DOHH2 (cell line): ENCODE measurements around the gene C1QTNF12.

Experiments
- H3F3A ChIP-seq: fragments of 200-600 bp; sonication (generic), shearing (Covaris generic); 2 replicates; pipeline ENCODE4 v1.6.0; 2016; ENCODE audit warnings: antibody characterized with exemption, mild to moderate bottlenecking; ENCODE audit not compliant: control insufficient read depth, insufficient read depth
- H3K27ac ChIP-seq: fragments of 200-600 bp; sonication (generic); 2 replicates; pipeline ENCODE4 v1.5.1; 2014; ENCODE audit warnings: low read depth, mild to moderate bottlenecking, low read length, moderate library complexity
- H3K27me3 ChIP-seq: fragments of 200-600 bp; sonication (generic); 2 replicates; pipeline ENCODE4 v1.6.1; 2014; ENCODE audit warnings: mild to moderate bottlenecking, low read length, mixed read lengths; ENCODE audit not compliant: control insufficient read depth
- H3K36me3 ChIP-seq: fragments of 200-600 bp; sonication (generic); 2 replicates; pipeline ENCODE4 v1.6.1; 2014; ENCODE audit warnings: mild to moderate bottlenecking, low read length, moderate library complexity, mixed read lengths; ENCODE audit not compliant: control insufficient read depth
- H3K4me1 ChIP-seq: fragments of 200-600 bp; sonication (generic); 2 replicates; pipeline ENCODE4 v1.6.1; 2014; ENCODE audit warnings: mild to moderate bottlenecking, low read length, mixed read lengths; ENCODE audit not compliant: control insufficient read depth
- H3K4me2 ChIP-seq: fragments of 200-600 bp; sonication (generic); 2 replicates; pipeline ENCODE4 v1.6.0; 2014; ENCODE audit warnings: mild to moderate bottlenecking, low read length, moderate library complexity
- H3K4me3 ChIP-seq: fragments of 200-600 bp; sonication (generic); 2 replicates; pipeline ENCODE4 v1.5.1; 2014; ENCODE audit warnings: mild to moderate bottlenecking, low read length, mixed read lengths
- H3K79me2 ChIP-seq: fragments of 200-600 bp; sonication (generic); 2 replicates; pipeline ENCODE4 v1.6.1; 2014; ENCODE audit warnings: mild to moderate bottlenecking, low read length, mixed read lengths; ENCODE audit not compliant: control insufficient read depth
- H3K9me2 ChIP-seq: fragments of 200-600 bp; sonication (generic); replicated peaks from 2 replicates; pipeline ENCODE4 v1.6.1; 2014; ENCODE audit warnings: mild to moderate bottlenecking, low read length, mixed read lengths; ENCODE audit not compliant: control insufficient read depth
- H3K9me3 ChIP-seq: fragments of 200-600 bp; sonication (generic); 2 replicates; pipeline ENCODE4 v1.6.1; 2014; ENCODE audit warnings: antibody characterized with exemption, low read length, mixed read lengths; ENCODE audit not compliant: control insufficient read depth, insufficient read depth
- H4K20me1 ChIP-seq: fragments of 200-600 bp; sonication (generic); 2 replicates; pipeline ENCODE4 v1.6.0; 2014; ENCODE audit warnings: low read depth, mild to moderate bottlenecking, antibody characterized with exemption, low read length, moderate library complexity; ENCODE audit not compliant: control insufficient read depth, insufficient read depth
- EZH2phosphoT487 ChIP-seq: fragments of 200-600 bp; sonication (generic); IDR thresholded peaks from 2 replicates; pipeline ENCODE4 v1.6.1; 2017; ENCODE audit warnings: borderline replicate concordance, mild to moderate bottlenecking, antibody characterized with exemption, low read length, moderate library complexity, mixed read lengths
- TF ChIP-seq, protein P1 (sequence below): fragments of 200-600 bp; sonication (generic); IDR thresholded peaks from one replicate; pipeline ENCODE4 v1.5.1; 2014; ENCODE audit warnings: antibody characterized with exemption, mild to moderate bottlenecking, low read depth, low read length; ENCODE audit not compliant: poor library complexity, severe bottlenecking

Gene C1QTNF12

GRCh38 chr1:1199141-1199960, 47.2 kb downstream of the C1QTNF12 start:
- no peaks in the 10 kb centered on the region for H3K36me3 ChIP-seq
- H3K4me2 ChIP-seq = no peak overlapping the region
- peaks cover 23% of the 10 kb centered on the region for H3K27me3 ChIP-seq
- no peaks in the 10 kb centered on the region for H3K9me3 ChIP-seq
- no peaks in the 10 kb centered on the region for H4K20me1 ChIP-seq
- no peaks in the 10 kb centered on the region for H3F3A ChIP-seq
- no peaks in the 10 kb centered on the region for H3K4me1 ChIP-seq
- H3K27ac ChIP-seq = no peak overlapping the region
- no peak for TF ChIP-seq EZH2phosphoT487
- TF ChIP-seq, protein P1, sequence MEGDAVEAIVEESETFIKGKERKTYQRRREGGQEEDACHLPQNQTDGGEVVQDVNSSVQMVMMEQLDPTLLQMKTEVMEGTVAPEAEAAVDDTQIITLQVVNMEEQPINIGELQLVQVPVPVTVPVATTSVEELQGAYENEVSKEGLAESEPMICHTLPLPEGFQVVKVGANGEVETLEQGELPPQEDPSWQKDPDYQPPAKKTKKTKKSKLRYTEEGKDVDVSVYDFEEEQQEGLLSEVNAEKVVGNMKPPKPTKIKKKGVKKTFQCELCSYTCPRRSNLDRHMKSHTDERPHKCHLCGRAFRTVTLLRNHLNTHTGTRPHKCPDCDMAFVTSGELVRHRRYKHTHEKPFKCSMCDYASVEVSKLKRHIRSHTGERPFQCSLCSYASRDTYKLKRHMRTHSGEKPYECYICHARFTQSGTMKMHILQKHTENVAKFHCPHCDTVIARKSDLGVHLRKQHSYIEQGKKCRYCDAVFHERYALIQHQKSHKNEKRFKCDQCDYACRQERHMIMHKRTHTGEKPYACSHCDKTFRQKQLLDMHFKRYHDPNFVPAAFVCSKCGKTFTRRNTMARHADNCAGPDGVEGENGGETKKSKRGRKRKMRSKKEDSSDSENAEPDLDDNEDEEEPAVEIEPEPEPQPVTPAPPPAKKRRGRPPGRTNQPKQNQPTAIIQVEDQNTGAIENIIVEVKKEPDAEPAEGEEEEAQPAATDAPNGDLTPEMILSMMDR = no peak
- no peaks in the 10 kb centered on the region for H3K9me2 ChIP-seq
- no peaks in the 10 kb centered on the region for H3K79me2 ChIP-seq
- no peak overlapping the region for H3K4me3 ChIP-seq

DNA sequence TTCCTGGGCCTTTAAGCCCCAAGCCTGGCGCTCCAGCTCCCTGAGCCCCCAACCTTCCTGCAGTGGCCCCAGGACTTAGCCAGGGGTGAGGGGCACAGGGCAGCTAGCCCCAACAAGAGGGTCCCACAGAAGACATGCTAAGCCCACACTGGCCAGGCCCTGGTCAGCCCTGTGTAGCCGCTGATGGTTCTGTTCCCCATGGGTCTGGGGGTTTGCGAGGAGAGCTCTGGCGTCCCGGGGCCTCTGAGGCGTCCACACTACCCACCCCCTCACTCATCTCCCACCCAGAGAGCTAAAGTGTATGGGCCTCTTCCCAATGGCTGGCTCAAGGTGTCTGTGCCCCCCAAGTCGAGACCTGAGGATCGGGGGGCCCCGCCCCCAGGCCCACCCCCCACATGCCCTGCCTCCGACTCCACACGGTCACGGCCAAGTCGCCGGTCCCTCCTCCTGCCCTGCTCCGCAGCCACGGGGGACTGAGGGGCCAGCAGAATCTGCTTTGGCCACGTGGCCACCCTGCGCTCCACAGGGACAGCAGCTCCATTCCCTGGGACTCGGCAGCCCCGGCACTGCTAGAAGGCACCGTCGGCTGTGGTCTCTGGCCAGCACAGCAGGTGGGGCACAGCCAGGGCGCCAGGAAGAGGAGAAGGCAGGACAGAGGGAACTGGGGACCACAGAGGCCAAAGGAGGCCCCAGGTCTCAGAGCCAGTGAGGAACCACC, 47.9 kb downstream of the C1QTNF12 start:
- no peaks in the 10 kb centered on the region for H3K79me2 ChIP-seq
- H3K9me3 ChIP-seq = no peaks in the 10 kb centered on the region
- H3K9me2 ChIP-seq = no peaks in the 10 kb centered on the region
- no peak overlapping the region for H3K27ac ChIP-seq
- H3K4me2 ChIP-seq = no peak overlapping the region
- TF ChIP-seq, protein P1 = no peak
- TF ChIP-seq EZH2phosphoT487 = no peak
- no peaks in the 10 kb centered on the region for H3F3A ChIP-seq
- H4K20me1 ChIP-seq = no peaks in the 10 kb centered on the region
- no peak overlapping the region for H3K4me3 ChIP-seq
- H3K36me3 ChIP-seq = no peaks in the 10 kb centered on the region
- H3K4me1 ChIP-seq = no peaks in the 10 kb centered on the region
- peaks cover 20% of the 10 kb centered on the region for H3K27me3 ChIP-seq

- Histone ChIP-seq H3K9me3 (no peaks in the 10 kb centered on the region), H3K9me2 (no peaks in the 10 kb centered on the region), H3K4me3 (no peak overlapping the region), H3K27ac (no peak overlapping the region), H3F3A (no peaks in the 10 kb centered on the region), H4K20me1 (no peaks in the 10 kb centered on the region), H3K79me2 (no peaks in the 10 kb centered on the region), H3K36me3 (no peaks in the 10 kb centered on the region), H3K27me3 (peaks cover 20% of the 10 kb centered on the region), H3K4me1 (no peaks in the 10 kb centered on the region), H3K4me2 (no peak overlapping the region)
- TF ChIP-seq, protein P1 = no peak
- no peak for TF ChIP-seq EZH2phosphoT487
These were observed 48.7 kb downstream of the C1QTNF12 start for GRCh38 chr1:1197551-1198422.
